ENCODE data around the gene SYNE2. TPM values are rescaled to one million over a fixed set of nuclear protein-coding genes. Genes with fewer than 3 reads are reported as not detected.

The SYNE2 gene
- total RNA-seq, 1 donor from 2014 or later, result 518 TPM

DNA sequence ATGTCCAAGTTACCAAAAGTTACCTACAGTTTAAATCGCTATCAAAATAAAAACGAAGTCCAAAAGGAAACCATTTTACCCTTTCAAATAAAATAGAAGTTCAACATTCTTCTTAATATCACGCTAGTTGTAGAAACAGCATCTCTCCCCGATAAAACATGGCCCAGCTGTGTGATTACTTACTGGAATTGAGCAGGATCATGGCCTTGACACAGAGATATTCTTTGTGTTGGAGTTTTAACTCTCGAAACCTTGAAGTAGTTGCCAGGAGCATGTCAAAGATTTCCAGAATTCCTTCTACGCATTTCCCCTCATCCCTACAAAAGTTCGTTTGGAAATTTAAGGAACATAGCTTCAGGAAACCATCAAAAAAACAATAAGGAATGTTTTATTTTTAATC, 396.6 kb downstream of the SYNE2 start:
- Histone ChIP-seq H3K36me3 (no peaks in the 10 kb centered on the region), H3K27ac (no peak overlapping the region), H3K4me3 (no peak overlapping the region), H3K4me1 (no peaks in the 10 kb centered on the region), H3K9me3 (no peaks in the 10 kb centered on the region), H3K27me3 (no peaks in the 10 kb centered on the region)
- intact Hi-C loops (cut with DNase I), result no loop called here
- DNase-seq (ENCODE audit: low spot score in 2 of 2), result no peak
- TF ChIP-seq, protein P1, sequence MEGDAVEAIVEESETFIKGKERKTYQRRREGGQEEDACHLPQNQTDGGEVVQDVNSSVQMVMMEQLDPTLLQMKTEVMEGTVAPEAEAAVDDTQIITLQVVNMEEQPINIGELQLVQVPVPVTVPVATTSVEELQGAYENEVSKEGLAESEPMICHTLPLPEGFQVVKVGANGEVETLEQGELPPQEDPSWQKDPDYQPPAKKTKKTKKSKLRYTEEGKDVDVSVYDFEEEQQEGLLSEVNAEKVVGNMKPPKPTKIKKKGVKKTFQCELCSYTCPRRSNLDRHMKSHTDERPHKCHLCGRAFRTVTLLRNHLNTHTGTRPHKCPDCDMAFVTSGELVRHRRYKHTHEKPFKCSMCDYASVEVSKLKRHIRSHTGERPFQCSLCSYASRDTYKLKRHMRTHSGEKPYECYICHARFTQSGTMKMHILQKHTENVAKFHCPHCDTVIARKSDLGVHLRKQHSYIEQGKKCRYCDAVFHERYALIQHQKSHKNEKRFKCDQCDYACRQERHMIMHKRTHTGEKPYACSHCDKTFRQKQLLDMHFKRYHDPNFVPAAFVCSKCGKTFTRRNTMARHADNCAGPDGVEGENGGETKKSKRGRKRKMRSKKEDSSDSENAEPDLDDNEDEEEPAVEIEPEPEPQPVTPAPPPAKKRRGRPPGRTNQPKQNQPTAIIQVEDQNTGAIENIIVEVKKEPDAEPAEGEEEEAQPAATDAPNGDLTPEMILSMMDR (IDR thresholded peaks at IDR 0.05), result no peak

DNA sequence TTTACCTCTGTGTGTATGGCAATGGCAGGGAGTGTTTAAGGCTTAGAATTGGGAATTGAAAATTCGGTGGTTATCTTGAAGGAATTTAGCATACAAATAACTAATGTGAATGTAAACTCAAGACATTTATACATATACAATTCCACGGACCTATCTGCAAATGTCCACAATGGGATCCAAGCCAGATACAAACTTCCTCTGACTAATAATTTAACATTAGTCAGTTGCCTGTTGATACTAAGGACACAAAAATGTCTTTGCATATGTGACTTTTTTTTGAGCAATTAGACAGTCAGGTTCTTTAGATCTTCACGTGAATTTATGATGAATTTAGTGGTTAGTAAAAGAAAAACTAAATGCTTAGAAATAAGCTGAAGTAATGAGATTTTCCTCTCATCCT, 400.9 kb downstream of the SYNE2 start:
- TF ChIP-seq, protein P1 (IDR thresholded peaks at IDR 0.05), result no peak
- no peak for DNase-seq (ENCODE audit: low spot score in 2 of 2)
- no peaks in the 10 kb centered on the region for H3K9me3 ChIP-seq
- H3K36me3 ChIP-seq, result no peaks in the 10 kb centered on the region
- no peaks in the 10 kb centered on the region for H3K27me3 ChIP-seq
- intact Hi-C loops (cut with DNase I), result no loop called here
- no peak overlapping the region for H3K27ac ChIP-seq
- H3K4me1 ChIP-seq, result no peaks in the 10 kb centered on the region
- H3K4me3 ChIP-seq, result no peak overlapping the region

DNA sequence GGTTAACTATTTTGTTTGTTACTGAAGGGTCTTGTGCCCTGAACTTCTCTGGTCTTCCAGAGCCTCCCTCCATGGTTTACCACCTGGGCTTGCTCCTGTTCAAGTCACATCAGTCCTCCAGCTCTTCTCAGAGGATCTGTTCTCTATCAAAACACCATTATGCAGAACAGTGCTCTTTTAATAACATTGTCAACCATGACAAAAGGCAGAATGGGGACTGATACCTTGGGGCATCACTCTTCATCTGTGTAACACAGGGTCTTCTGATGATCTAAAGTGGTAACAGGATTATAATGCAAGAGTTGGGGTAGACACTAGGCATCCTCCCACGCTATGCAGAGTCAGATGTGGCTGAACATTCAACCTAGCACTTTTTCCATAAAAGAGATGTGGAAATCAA, 403.0 kb downstream of the SYNE2 start:
- Histone ChIP-seq H3K27me3 (no peaks in the 10 kb centered on the region), H3K36me3 (no peaks in the 10 kb centered on the region), H3K27ac (no peak overlapping the region), H3K4me3 (no peak overlapping the region), H3K9me3 (no peaks in the 10 kb centered on the region), H3K4me1 (no peaks in the 10 kb centered on the region)
- no peak for DNase-seq (ENCODE audit: low spot score in 2 of 2)
- TF ChIP-seq, protein P1 (IDR thresholded peaks at IDR 0.05), result no peak
- intact Hi-C loops (cut with DNase I), result no loop called here

DNA sequence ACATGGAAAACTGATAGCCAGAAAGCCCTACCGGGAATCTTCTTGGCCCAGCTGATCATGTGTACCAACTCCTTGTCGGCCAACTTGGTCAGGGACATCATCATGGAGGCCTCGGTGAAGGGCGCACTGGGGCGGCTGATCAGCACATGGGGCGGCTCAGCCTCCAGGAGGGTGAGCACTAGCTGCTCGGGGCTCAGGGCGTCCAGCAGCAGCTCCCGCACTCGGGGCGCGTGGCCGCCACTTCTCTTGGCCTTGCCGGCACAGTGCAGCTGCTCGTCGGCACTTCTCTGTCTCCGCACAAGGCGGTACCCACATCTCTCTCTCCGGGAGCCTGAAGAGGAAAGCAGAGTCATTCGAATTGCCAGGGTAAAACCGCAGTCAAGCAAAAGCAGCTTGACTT, 407.6 kb downstream of the SYNE2 start:
- intact Hi-C loops (cut with DNase I), result no loop called here
- H3K27ac ChIP-seq, result no peak overlapping the region
- DNase-seq (ENCODE audit: low spot score in 2 of 2), result no peak
- H3K9me3 ChIP-seq, result no peaks in the 10 kb centered on the region
- TF ChIP-seq, protein P1 (IDR thresholded peaks at IDR 0.05), result no peak
- H3K36me3 ChIP-seq, result no peaks in the 10 kb centered on the region
- no peaks in the 10 kb centered on the region for H3K4me1 ChIP-seq
- no peaks in the 10 kb centered on the region for H3K27me3 ChIP-seq
- H3K4me3 ChIP-seq, result no peak overlapping the region

DNA sequence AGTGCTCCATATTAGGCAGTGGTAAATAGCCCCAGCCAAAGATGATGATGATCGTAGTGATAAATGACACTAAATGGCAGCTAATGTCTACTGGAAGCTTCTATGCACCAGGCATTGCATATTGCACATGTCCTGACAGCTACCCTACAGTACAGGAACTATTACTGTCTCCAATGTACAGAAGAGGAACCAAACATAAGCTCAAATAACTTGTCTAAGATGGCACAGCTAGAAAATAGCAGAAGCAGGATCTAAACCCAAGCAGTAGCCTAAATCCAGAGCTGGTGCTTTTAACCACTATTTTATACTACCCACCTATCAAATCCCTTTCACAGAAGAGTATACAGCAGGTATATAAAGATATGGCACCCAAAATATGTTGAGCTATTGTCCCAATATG, 412.4 kb downstream of the SYNE2 start:
- no peak overlapping the region for H3K4me3 ChIP-seq
- TF ChIP-seq, protein P1 (IDR thresholded peaks at IDR 0.05), result no peak
- no peaks in the 10 kb centered on the region for H3K9me3 ChIP-seq
- no peak overlapping the region for H3K27ac ChIP-seq
- intact Hi-C loops (cut with DNase I), result no loop called here
- H3K27me3 ChIP-seq, result no peaks in the 10 kb centered on the region
- H3K36me3 ChIP-seq, result no peaks in the 10 kb centered on the region
- DNase-seq (ENCODE audit: low spot score in 2 of 2), result no peak
- H3K4me1 ChIP-seq, result no peaks in the 10 kb centered on the region

DNA sequence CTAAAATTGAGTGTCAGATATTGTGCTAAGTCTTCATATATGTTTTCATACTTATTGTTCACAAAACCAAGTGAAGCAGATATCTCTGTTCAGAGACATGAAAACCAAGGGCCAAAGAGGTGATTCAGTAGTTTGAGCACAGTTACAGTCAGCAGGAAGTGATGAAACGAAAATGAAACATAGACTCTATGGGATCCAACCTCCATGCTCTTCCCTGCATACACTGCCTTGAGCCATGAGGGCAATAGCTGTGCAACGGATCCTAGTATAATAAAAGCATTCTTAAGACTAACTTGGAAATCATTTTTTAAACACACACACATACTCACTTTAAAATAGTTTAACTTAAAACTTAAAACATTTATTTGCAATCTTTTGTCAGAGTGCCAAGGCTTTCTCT, 413.4 kb downstream of the SYNE2 start:
- intact Hi-C loops (cut with DNase I), result no loop called here
- TF ChIP-seq, protein P1 (IDR thresholded peaks at IDR 0.05), result no peak
- Histone ChIP-seq H3K27ac (no peak overlapping the region), H3K36me3 (no peaks in the 10 kb centered on the region), H3K27me3 (no peaks in the 10 kb centered on the region), H3K9me3 (no peaks in the 10 kb centered on the region), H3K4me3 (no peak overlapping the region), H3K4me1 (no peaks in the 10 kb centered on the region)
- no peak for DNase-seq (ENCODE audit: low spot score in 2 of 2)

Data from ascending aorta (tissue), 2 donors.